ENCODE measurements around the gene ZNF584. TPM values are rescaled to one million over a fixed set of nuclear protein-coding genes. Genes with fewer than 3 reads are reported as not detected.

ZNF584 gene
- total RNA-seq, 1 donor from 2014 or later = 7.1 TPM

DNA sequence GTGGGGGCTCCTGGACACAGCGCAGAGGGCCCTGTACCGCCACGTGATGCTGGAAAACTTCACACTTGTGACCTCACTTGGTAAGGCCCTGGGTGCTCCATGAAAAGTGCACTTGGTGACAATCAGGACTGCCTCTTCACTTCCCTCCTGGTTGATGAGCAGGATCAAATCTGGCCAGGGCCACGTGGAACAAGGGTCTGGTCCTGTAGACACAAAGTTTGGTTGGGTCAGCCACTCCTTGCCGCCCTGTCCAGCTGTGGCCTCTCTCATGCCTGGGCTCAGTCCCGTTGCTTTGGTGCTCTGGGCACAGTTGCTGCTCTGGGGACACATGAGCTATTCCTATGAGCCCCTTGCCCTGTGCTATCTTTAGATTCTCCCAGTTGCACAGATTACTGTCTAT lies 45.3 kb downstream of the ZNF584 start:
- H3K36me3 ChIP-seq (ENCODE audit: control insufficient read depth, insufficient read depth, low read length) = peaks cover 2% of the 10 kb centered on the region
- H3K4me3 ChIP-seq (ENCODE audit: low read depth, low read length) = no peak overlapping the region
- no peak for TF ChIP-seq CTCF (IDR thresholded peaks at IDR 0.05; ENCODE audit: insufficient read depth, low read length, poor library complexity, severe bottlenecking)
- H3K27me3 ChIP-seq (ENCODE audit: control insufficient read depth, insufficient read depth, low read length) = no peaks in the 10 kb centered on the region
- DNase-seq (ENCODE audit: low read depth) = no peak

- Histone ChIP-seq H3K36me3 (ENCODE audit: control insufficient read depth, insufficient read depth, low read length) (peaks cover 2% of the 10 kb centered on the region), H3K27me3 (ENCODE audit: control insufficient read depth, insufficient read depth, low read length) (no peaks in the 10 kb centered on the region), H3K4me3 (ENCODE audit: low read depth, low read length) (no peak overlapping the region)
- DNase-seq (ENCODE audit: low read depth) = no peak
- no peak for TF ChIP-seq CTCF (IDR thresholded peaks at IDR 0.05; ENCODE audit: insufficient read depth, low read length, poor library complexity, severe bottlenecking)
These were observed 46.9 kb downstream of the ZNF584 start for GRCh38 chr19:58455306-58455705.

DNA sequence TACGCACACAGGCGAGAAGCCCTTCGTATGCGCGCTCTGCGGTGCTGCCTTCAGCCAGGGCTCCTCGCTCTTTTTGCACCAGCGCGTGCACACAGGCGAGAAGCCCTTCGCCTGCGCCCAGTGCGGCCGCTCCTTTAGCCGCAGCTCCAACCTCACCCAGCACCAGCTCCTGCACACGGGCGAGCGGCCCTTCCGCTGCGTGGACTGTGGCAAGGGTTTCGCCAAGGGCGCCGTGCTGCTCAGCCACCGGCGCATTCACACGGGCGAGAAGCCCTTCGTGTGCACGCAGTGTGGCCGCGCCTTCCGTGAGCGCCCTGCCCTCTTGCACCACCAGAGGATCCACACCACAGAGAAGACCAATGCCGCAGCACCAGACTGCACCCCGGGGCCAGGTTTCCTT lies 47.7 kb downstream of the ZNF584 start:
- TF ChIP-seq CTCF (IDR thresholded peaks at IDR 0.05; ENCODE audit: insufficient read depth, low read length, poor library complexity, severe bottlenecking) = no peak
- H3K27me3 ChIP-seq (ENCODE audit: control insufficient read depth, insufficient read depth, low read length) = no peaks in the 10 kb centered on the region
- peaks cover 2% of the 10 kb centered on the region for H3K36me3 ChIP-seq (ENCODE audit: control insufficient read depth, insufficient read depth, low read length)
- no peak overlapping the region for H3K4me3 ChIP-seq (ENCODE audit: low read depth, low read length)
- DNase-seq (ENCODE audit: low read depth) = no peak

DNA sequence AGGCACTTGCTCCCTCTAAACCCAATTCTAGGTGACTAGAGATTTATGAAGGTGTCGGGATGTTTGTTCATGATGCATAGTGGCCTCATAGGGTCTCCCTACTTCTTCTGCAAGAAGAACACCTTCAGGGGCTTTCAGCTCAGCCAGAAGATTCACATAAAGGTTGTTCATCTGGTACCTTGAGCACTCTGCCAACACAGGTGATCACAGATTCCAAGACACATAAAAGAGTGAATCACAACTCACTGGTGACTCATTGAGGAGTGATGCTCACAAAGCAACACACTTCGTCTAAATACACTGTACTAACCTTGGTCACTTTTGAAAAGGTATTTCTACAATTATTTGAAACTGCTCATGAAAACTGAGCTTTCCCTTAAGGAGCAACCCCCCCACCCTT lies 51.6 kb downstream of the ZNF584 start:
- TF ChIP-seq CTCF (IDR thresholded peaks at IDR 0.05; ENCODE audit: insufficient read depth, low read length, poor library complexity, severe bottlenecking) = no peak
- no peak for DNase-seq (ENCODE audit: low read depth)
- no peaks in the 10 kb centered on the region for H3K27me3 ChIP-seq (ENCODE audit: control insufficient read depth, insufficient read depth, low read length)
- H3K36me3 ChIP-seq (ENCODE audit: control insufficient read depth, insufficient read depth, low read length) = peaks cover 1% of the 10 kb centered on the region
- no peak overlapping the region for H3K4me3 ChIP-seq (ENCODE audit: low read depth, low read length)

DNA sequence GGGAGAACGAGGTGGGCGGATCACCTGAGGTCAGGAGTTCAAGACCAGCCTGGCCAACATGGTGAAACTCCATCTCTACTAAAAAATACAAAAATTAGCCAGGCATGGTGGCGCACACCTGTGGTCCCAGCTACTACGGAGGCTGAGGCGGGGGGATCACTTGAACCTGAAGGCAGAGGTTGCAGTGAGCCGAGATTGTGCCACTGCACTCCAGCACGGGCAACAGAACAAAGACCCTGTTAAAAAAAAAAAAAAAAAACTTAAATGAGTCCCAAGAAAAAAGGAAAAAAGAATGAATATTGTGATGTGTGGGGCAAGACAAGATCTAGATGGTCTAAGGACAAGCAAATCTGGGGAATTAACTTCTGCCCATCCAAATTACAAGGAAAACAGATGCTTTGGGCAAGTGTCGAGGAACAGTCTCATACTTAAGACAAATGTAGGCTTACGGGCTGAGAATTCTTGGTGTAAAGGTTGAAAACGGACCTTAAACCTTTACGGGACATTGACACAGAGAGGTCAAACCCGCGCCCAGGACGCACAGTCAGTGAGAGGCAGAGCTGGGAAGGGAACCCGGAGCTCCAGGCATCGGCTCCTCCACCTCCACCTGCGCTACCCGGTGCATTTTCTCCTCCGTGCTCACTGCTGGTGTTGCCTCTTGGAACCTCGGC lies 57.8 kb downstream of the ZNF584 start:
- peak overlapping the region; percentile 91 for H3K4me3 ChIP-seq (ENCODE audit: low read depth, low read length)
- DNase-seq (ENCODE audit: low read depth) = no peak
- no peaks in the 10 kb centered on the region for H3K27me3 ChIP-seq (ENCODE audit: control insufficient read depth, insufficient read depth, low read length)
- TF ChIP-seq CTCF (IDR thresholded peaks at IDR 0.05; ENCODE audit: insufficient read depth, low read length, poor library complexity, severe bottlenecking) = no peak
- no peaks in the 10 kb centered on the region for H3K36me3 ChIP-seq (ENCODE audit: control insufficient read depth, insufficient read depth, low read length)

Data from kidney epithelial cell (primary cell).